ENCODE results near the gene LCNL1.
A peak's percentile ranks its signal among the peaks of the same experiment; 100 is the strongest.

Gene LCNL1

DNA sequence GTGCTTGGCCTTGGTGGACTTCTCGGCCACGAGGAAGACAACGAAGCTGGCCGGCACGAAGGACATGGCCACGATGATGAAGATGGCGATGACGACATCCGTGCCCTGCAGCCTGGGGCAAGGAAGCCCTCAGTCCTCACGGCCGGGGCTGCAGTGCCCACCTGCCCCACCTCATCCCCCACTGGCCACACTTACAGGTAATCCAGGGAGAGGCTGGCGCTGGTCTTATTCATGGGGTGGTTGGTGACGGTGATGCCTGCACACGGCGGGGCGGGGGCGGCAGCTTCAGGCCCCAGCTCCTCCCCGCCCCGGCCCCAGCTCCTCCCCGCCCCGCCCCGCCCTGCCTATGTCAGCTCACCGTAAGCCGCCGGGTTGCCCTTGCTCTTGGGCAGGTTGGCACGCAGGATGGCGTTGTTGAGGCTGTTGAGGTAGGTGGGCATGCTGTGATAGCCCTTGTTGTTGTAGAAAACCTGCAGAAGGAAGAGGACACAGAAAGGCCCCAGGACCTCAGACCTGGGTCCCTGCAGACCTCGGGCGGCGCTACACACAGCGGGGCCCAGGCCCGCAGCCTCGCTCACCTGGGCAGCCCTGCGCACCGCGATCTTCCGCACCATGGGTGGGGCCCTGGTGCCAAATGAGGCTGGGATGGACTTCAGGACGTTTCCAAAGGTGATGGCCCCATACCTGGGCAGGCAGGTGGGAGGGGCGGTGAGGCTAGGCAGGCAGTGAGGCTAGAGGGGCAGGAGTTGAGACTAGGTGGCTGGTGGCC is 29.3 kb downstream of the LCNL1 start:
- no peak for DNase-seq (ENCODE audit: low read depth)

DNA sequence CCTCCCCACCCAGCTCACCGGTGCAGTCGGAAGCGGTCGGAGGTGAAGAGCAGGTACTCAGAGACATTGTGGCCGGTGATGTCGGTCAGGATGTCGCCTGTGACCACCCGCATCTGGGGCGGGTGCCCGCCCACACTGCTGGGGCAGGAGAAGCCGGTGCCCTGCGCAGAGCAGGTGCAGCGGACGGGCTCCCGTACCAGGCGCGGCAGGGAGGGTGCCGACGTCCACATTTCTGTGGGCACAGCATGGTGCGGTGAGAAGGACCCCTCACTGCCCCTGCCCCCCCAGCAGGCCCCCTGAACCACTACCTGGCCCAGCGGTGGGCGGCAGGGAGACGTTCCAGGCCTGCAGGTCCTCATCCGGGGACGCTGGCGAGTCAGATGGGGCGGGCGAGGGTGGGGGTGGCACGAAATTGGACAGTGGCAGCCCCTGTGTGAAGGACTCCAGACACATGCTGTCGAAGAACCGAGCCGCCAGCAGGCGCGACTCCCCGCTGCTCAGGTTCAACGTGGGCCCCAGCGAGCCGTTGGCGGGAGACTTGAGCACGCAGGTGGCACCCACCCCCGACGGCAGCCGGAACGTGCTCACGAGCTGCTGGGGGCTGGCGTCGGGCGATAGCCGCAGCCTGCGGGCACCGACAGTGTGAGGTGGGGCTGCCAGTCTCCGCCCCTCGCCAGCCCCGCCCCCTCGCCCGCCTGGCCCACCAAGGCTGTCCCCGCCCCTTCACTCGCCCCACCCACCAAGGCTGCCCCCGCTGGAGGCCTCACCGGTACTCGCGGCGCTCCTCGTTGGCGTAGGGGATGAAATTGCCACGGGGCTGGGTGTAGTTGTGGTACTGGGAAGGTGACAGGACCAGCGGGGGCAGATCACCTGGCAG is 30.1 kb downstream of the LCNL1 start:
- DNase-seq (ENCODE audit: low read depth): no peak

- DNase-seq (ENCODE audit: low read depth): no peak
These were observed 30.8 kb downstream of the LCNL1 start for GRCh38 chr9:137013571-137013940.

GRCh38 chr9:137014166-137014565 is 31.4 kb downstream of the LCNL1 start:
- no peak for DNase-seq (ENCODE audit: low read depth)

GRCh38 chr9:137014776-137015539 is 32.2 kb downstream of the LCNL1 start:
- DNase-seq (ENCODE audit: low read depth): no peak

GRCh38 chr9:137015540-137015930 is 32.7 kb downstream of the LCNL1 start:
- no peak for DNase-seq (ENCODE audit: low read depth)

DNA sequence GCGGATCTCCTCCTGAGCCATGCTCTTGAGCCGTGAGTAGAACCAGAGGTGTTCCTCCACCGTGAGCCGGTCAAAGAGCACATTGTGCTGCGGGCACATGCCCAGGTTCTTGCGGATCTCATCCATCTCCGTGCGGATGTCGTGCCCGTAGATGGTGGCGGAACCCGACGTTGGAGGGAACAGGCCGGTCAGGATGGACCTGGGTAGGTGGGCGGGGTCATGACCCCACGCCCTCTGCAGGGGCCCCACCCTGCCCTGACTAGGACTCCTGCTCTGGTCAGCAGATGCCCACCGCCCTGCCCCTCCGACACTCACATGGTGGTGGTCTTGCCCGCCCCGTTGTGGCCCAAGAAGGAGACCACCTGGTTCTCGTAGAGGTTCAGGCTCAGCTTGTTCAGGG is 33.2 kb downstream of the LCNL1 start:
- no peak for DNase-seq (ENCODE audit: low read depth)

GRCh38 chr9:137016436-137016835 is 33.6 kb downstream of the LCNL1 start:
- DNase-seq (ENCODE audit: low read depth): no peak

- no peak for DNase-seq (ENCODE audit: low read depth)
These were observed 34.3 kb downstream of the LCNL1 start for GRCh38 chr9:137017071-137017470.

GRCh38 chr9:137017791-137018497 is 35.2 kb downstream of the LCNL1 start:
- no peak for DNase-seq (ENCODE audit: low read depth)

GRCh38 chr9:137018761-137019559 is 36.2 kb downstream of the LCNL1 start:
- no peak for DNase-seq (ENCODE audit: low read depth)

GRCh38 chr9:137019891-137020683 is 37.3 kb downstream of the LCNL1 start:
- no peak for DNase-seq (ENCODE audit: low read depth)

DNA sequence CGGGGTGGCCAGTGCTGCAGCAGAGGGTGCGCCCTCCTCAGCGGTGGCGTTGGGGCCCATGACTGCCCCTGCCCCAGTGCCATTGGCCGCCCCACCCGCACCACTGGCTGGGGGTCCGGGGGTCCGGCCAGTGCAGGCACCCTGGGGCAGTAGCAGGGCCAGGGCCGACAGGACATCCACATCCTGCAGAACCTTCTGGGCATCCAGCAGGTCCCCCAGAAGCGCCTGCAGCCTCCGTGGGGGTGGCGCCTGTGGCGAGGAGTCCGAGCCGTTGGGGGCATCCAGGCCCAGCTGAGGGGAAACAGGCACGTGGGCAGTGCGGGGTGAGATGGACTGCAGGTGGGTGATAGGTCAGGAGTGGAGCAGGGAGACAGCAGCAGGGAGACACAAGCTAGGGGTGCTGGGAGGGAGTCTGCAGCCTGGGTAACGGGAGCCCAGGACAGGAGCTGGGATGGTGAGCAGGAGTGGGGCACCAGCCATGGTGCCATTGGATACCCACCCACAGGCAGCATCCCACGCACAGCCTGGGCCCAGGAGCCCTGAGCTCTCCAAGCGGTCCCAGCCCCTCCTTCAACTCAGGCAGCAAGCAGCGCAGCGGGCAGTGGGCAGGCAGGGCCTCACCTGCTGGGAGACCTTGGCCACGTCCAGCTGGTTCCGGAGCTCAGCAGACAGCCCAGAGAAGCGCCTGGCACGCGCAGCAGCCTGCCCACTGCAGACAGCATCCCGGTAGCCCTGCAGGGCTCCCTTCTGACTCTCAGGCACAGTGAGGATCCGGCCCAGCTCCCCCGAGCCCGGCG is 38.2 kb downstream of the LCNL1 start:
- DNase-seq (ENCODE audit: low read depth): no peak

GRCh38 chr9:137021568-137021978 is 38.8 kb downstream of the LCNL1 start:
- no peak for DNase-seq (ENCODE audit: low read depth)

GRCh38 chr9:137021979-137022661 is 39.3 kb downstream of the LCNL1 start:
- peak; percentile 73 for DNase-seq (ENCODE audit: low read depth)

DNA sequence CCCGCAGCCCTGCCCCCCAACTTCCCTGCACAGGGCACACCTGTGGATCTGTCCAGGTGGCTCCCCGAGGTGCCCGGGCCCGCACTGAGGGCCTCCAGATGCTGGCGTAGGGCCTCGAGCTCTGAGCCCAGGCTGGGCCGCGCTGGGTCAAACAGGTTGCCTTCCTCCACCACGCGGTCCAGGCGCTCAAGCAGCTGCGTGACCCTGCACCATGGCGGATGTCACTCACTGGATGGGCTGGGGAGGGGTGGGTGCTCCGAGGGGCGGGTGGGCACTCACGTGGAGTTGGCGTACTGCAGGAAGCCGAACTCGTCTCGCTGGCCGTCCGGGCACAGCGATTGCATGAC is 39.8 kb downstream of the LCNL1 start:
- no peak for DNase-seq (ENCODE audit: low read depth)

- no peak for DNase-seq (ENCODE audit: low read depth)
These were observed 40.4 kb downstream of the LCNL1 start for GRCh38 chr9:137023157-137023556.

DNA sequence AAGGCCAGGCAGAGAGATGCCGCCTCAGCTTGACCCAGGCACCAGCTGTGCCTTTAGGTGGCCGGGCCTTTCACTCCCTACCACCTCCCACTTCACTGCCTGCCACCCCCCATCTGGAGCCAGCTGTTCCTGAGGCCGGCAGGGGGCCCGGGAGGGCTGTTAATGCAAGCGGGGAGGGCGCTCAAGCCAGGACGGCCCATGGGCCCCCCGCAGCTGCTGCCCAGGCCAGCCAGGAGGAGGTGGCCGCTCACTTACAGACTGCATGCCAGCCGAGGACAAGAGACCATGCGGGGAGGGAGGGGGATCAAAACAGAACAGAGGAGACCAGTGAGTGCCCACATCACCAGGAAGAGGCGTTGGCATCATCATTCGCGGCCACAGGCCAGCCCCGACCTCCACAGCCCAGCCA is 40.8 kb downstream of the LCNL1 start:
- no peak for DNase-seq (ENCODE audit: low read depth)

- no peak for DNase-seq (ENCODE audit: low read depth)
These were observed 42.7 kb downstream of the LCNL1 start for GRCh38 chr9:137025517-137025966.

All from iris pigment epithelial cell (primary cell).